Stimulated activated CD8-positive, alpha-beta memory T cell treated with anti-CD3 and anti-CD28 coated beads, Interleukin-7, amount 100 ng/mL, for 24 hours (primary cell): Measurements from ENCODE around the gene KHDC1.
"Not testable (repeated sequence)": the region's sequence is repeated elsewhere in the genome, so short reads cannot be mapped to it uniquely, and the experiment has no call there.

ENCODE experiments used
- DNase-seq: peaks from one replicate; pipeline ENCODE4 v3.0.0-alpha.2; 2020; ENCODE audit warnings: low read depth

Gene KHDC1

GRCh38 chr6:73250016-73250415, 13.0 kb downstream of the KHDC1 start:
- no peak for DNase-seq

DNA sequence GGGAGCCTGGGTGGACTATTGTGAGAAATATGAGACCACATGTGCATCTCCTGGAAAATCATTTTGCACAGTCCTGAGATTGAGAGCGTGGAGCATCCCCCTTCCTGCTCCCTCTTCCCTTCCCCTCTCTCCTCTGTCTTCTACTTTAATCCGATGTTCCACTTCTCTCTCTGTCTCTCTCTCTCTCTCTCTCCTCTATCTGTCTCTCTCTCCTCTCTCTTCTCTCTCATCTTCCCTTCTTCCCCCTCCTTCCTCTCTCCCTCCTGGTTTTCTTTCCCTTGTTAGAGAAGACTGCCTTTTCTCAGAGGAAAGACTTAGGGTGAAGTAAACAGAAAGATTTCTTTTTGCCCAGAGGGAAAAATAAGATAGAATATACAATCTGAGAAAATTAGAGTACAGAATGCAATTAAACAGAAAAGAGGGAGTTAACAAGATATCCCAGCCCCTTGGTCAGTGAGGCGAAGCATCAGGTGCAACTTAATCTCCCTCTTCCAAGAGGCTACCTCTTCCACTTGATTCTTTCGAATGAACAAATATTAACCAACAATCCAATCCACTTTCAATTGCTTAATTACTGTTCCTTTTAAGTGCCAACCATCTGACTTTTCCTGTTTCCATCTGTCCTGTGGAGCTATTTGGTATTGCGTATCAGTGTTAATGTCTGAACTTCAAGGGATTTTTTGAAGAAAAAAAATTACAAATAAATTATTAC, 14.6 kb downstream of the KHDC1 start:
- no peak for DNase-seq

DNA sequence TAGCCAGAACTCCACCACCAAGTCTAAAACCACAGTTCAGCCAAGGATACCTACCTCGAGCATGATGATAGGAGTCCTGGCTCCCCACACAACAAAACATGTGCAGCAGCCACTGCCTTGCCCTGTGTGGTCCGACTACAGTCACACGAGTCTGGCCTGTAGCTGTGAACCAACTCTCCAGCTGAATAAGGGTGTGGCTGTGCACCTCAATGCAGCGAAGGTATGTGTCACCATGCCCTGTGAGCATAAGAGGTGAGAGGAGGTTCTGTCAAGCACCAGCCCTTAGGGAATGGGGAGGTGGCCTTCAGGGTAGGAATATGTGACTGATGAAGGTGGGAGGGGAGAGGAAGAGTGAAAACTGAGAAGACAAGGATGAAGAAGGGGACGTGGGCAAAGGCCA, 21.0 kb downstream of the KHDC1 start:
- no peak for DNase-seq

DNA sequence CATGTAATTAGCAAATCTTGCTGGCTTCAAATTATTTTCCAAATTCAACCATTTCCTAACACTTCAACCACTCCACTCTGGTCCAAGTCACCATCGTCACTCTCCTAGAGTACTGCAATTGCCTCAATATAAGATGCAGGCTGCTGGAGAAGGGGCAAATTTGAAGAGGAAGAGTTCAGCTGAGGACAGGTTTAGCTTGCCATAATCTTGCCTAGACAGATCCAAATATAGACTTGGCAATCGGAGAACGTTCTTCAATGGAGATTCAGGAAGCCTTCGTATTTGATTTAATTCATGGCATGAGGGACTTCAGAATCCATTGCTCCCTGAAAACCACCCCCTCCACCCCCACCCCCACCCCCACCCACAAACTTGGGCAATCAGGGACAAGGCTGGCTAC, 22.3 kb downstream of the KHDC1 start:
- no peak for DNase-seq

DNA sequence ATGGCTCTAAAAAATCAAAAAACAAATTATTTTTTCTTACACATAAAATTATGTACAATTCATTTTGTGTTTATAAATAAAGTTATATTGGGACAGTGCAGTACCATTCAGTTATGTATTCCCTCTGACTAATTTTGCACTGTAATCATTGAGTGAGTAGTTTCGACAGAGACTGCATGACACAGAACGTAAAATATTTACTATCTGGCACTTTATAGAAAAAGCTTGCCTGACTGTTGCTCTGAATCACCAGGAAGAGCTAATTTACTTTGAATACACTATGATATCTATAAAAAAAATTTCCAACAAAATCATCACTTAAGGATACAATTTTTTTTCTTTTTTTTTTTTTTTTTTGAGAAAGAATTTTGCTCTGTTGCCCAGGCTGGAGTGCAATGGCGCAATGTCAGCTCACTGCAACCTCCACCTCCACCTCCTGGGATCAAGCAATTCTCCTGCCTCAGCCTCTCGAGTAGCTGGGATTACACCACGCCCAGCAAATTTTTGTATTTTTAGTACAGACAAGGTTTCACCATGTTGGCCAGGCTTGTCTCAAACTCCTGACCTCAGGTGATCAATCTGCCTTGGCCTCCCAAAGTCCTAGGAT, 26.7 kb downstream of the KHDC1 start:
- DNase-seq, result no peak

- DNase-seq, result no peak
Measured at GRCh38 chr6:73234733-73235132, 28.3 kb downstream of the KHDC1 start.

GRCh38 chr6:73233971-73234370, 29.0 kb downstream of the KHDC1 start:
- not testable (repeated sequence) for DNase-seq

DNA sequence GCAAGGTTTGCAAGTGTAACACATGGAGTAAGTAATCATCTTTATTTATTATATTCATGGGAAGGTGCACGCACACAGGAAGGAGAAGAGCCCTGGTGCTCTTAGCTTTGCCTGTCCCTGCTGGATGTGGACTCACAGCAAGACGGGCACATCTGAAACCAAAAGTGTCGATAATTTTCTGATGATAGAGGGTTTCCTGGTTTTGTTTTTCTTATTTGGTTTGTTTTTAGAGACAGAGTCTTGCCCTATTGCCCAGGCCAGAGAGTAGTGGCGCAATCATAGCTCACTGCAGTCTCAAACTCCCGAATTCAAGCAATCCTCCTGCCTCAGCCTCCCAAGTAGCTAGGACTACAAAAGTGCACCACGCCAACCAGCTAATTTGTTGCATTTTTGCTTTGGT, 29.9 kb downstream of the KHDC1 start:
- no peak for DNase-seq

DNA sequence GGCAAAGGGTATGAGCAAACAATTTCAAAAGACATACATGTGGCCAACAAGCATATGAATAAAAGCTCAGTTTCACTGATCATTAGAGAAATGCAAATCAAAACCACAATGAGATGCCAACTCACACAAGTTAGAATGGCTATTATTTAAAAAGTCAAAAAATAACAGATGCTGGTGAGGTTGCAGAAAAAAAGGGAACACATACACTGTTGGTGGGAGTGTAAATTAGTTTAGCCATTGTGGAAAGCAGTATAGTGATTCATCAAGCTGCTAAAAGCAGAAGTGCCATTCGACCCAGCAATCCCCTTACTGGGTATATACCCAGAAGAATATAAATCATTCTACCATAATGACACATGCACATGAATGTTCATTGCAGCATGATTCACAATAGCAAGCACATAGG, 31.0 kb downstream of the KHDC1 start:
- no peak for DNase-seq

GRCh38 chr6:73227606-73228255, 35.3 kb downstream of the KHDC1 start:
- no peak for DNase-seq

- DNase-seq, result no peak
Measured at GRCh38 chr6:73225396-73225795, 37.6 kb downstream of the KHDC1 start, which contains the start of gene KHDC1L. Gene KHDC1L, minus strand, starts transcription at chr6:73225496. Its CDS starts 88 bp downstream, at chr6:73225408.

DNA sequence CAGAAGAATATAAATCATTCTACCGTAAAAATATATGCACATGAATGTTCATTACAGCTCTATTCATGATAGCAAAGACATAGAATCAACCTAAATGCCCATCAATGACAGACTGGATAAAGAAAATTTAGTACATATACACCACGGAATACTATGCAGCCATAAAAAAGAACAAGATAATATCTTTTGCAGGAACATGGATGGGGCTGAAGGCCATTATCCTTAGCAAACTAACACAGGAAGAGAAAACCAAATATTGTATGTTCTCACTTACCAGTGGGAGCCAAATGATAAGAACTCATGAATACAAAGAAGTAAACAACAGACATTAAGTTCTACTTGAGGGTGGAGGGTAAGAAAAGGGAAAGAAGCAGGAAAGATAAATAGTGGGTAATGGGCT, 46.1 kb downstream of the KHDC1 start:
- no peak for DNase-seq

GRCh38 chr6:73209117-73209516, 53.9 kb downstream of the KHDC1 start:
- DNase-seq, result no peak

DNA sequence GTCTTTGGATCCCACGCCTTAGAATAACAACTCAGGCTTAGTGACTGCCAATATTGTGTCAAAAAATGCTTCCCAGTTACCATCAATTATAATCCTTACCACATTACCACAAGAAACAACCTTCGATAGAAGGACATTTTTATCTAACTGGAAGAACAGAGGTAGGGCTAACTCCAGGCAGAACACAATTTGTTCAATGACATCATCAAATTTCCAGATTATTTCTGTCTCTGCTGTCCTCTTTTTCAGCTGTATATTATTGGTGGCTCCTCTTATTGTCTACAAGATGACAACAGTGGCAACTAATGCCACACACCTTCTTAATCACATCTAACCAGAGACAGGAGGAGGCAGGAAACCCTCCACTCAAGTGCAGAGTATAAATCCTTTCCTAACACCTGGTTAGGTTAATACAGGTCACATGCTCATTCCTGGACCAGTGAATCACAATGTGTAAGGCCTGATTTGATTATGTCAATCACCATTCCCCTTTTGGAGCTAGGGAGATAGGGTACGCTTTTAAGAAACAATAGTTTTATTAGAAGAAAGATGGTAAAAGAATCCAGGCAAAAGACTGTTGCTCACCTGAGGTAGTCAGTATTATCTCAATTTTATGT, 55.7 kb downstream of the KHDC1 start:
- DNase-seq, result no peak

DNA sequence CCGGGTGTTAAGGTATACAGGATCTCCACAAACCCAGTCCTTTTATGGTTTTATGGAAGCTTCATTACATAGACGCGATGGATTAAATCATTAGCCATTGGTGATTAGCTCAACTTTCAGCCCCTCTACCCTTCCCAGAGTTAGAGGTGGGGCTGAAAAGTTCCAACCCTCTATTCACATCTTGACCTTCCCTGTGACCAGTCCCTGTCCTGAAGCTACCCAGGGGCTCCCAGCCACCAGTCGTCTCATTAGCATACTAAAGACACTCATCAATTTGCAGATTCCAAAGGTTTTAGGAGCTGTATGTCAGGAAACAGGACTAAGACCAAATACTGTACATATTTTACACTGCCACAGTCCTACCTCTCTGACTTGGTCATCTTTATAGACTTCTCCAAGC, 58.7 kb downstream of the KHDC1 start:
- DNase-seq, result no peak

GRCh38 chr6:73203098-73203497, 59.9 kb downstream of the KHDC1 start:
- DNase-seq, result no peak

DNA sequence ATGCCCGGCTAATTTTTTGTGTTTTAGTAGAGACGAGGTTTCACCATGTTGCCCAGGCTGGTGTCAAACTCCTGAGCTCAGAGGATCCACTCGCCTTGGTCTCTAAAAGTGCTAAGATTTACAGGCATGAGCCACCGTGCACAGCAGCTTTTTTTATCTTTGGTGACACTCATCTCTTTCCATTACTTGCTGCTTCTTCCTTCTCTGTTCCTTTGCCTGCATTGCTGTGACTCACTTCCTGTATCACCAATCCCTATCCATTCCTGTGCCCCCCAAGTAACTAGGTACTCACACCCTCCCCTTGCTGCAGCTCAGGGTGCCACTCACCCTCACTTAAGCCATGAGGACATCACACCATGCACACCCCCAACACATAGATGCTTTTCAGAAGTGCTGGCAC, 62.3 kb downstream of the KHDC1 start:
- DNase-seq, result no peak

DNA sequence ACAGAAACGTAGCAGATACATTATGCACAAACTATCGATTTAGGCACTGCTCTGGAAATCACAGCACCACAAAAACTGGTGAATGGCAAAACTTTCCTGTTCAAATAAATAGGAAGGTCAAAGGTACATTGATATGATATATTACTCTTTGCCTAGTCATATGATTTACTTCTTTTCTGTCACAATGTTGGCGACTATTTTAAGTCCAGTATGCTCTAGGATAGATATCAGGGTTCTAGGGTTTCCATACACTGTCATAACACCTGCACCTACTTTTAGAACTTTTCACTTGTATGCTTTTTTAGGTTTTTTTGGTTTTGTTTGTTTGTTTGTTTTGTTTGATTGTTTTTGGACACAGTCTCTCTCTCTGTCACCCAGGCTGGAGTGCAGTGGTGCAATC, 62.7 kb downstream of the KHDC1 start:
- no peak for DNase-seq

GRCh38 chr6:73194744-73195143, 68.3 kb downstream of the KHDC1 start:
- DNase-seq, result no peak

DNA sequence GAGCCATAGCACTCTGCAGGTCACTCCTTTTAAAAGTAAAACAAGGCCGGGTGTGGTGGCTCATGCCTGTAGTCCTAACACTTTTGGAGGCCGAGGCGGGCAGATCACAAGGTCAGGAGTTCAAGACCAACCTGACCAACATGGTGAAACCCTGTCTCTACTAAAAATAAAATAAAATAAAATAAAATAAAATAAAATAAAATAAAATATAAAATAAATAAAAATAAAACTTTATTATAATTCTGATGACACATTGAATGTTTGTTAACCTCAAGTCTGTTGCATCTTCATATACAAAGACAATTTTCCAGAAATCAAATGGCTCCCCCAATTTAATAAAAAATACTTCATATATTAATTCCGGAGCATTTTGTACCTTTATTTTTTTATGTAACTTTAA, 69.7 kb downstream of the KHDC1 start:
- DNase-seq, result not testable (repeated sequence)
